A673 (cell line): ENCODE results near the gene ZNF554. TPM values are rescaled to one million over a fixed set of nuclear protein-coding genes. Genes with fewer than 3 reads are reported as not detected.

Source experiments
- BruUV-seq: library from RNA; stranded (reverse); fragments of 400-500 nt; replicated peaks from 2 replicates; lab custom pipeline; 2021; lab: Mats Ljungman, UMichigan
- CTCF ChIA-PET: fragments of 300-600 bp; sonication (Branson Sonifier 250); formaldehyde crosslinking; loops from one replicate; lab custom pipeline; 2022; ENCODE audit warnings: antibody characterized with exemption; lab: Charles Lee
- POLR2A ChIA-PET: fragments of 300-600 bp; sonication (Branson Sonifier 250); formaldehyde crosslinking; loops from one replicate; lab custom pipeline; 2022; ENCODE audit warnings: antibody characterized with exemption; ENCODE audit not compliant: low non-redundant PET; lab: Charles Lee
- DNase-seq: peaks from one replicate; pipeline ENCODE4 v3.0.0-alpha.2; 2015; ENCODE audit warnings: low spot score
- H3K27ac ChIP-seq: fragments of 200-600 bp; sonication (generic); 2 replicates; pipeline ENCODE4 v1.5.1; 2016; ENCODE audit warnings: mixed run types, low read depth, mild to moderate bottlenecking, mixed read lengths, antibody characterized with exemption, low read length; ENCODE audit not compliant: poor library complexity, severe bottlenecking
- H3K27me3 ChIP-seq: fragments of 200-600 bp; sonication (generic); replicated peaks from 2 replicates; pipeline ENCODE4 v1.6.1; 2017; ENCODE audit warnings: mixed run types, low read depth, mild to moderate bottlenecking, mixed read lengths, antibody characterized with exemption, low read length; ENCODE audit not compliant: insufficient read depth, poor library complexity
- H3K36me3 ChIP-seq: fragments of 200-600 bp; sonication (generic); 2 replicates; pipeline ENCODE4 v1.6.1; 2016; ENCODE audit warnings: mixed run types, mild to moderate bottlenecking, mixed read lengths, antibody characterized with exemption, low read length; ENCODE audit not compliant: insufficient read depth, poor library complexity, severe bottlenecking
- H3K4me1 ChIP-seq: fragments of 200-600 bp; sonication (generic); 2 replicates; pipeline ENCODE4 v1.6.1; 2017; ENCODE audit warnings: mixed run types, mild to moderate bottlenecking, mixed read lengths, antibody characterized with exemption, low read length; ENCODE audit not compliant: insufficient read depth, poor library complexity, severe bottlenecking
- H3K4me3 ChIP-seq: fragments of 200-600 bp; sonication (generic); 2 replicates; pipeline ENCODE4 v1.5.1; 2016; ENCODE audit warnings: low read depth, mixed run types, mild to moderate bottlenecking, mixed read lengths, low read length; ENCODE audit not compliant: poor library complexity, severe bottlenecking
- H3K9me3 ChIP-seq: fragments of 200-600 bp; sonication (generic); 2 replicates; pipeline ENCODE4 v1.6.1; 2016; ENCODE audit warnings: mixed run types, low read depth, mild to moderate bottlenecking, mixed read lengths, antibody characterized with exemption, low read length; ENCODE audit not compliant: poor library complexity, severe bottlenecking
- CTCF ChIP-seq: fragments of 300-800, 200-600 bp; sonication (generic); conservative IDR thresholded peaks from 2 replicates; pipeline ENCODE4 v1.5.1; 2017; ENCODE audit warnings: low read depth, mild to moderate bottlenecking, antibody characterized with exemption, low read length, moderate library complexity, mixed read lengths
- EZH2 ChIP-seq: fragments of 200-600 bp; sonication (generic); IDR thresholded peaks from 2 replicates; pipeline ENCODE4 v1.6.1; 2017; ENCODE audit warnings: borderline replicate concordance, low read depth, mild to moderate bottlenecking, mixed read lengths, antibody characterized with exemption, low read length; ENCODE audit not compliant: poor library complexity, severe bottlenecking
- intact Hi-C: fragments of 100-400 bp; cut with micrococcal nuclease; formaldehyde crosslinking; loops from one replicate; pipeline ENCODE4 v1.10.0; 2022; ENCODE audit not compliant: unreplicated experiment
- total RNA-seq: library from RNA; stranded (reverse); gene quantifications from 2 replicates; pipeline ENCODE4 v1.2.3, GENCODE V29; 2021

The ZNF554 gene
- total RNA-seq, 1 experiment from 2014 or later, result 3.5 TPM

DNA sequence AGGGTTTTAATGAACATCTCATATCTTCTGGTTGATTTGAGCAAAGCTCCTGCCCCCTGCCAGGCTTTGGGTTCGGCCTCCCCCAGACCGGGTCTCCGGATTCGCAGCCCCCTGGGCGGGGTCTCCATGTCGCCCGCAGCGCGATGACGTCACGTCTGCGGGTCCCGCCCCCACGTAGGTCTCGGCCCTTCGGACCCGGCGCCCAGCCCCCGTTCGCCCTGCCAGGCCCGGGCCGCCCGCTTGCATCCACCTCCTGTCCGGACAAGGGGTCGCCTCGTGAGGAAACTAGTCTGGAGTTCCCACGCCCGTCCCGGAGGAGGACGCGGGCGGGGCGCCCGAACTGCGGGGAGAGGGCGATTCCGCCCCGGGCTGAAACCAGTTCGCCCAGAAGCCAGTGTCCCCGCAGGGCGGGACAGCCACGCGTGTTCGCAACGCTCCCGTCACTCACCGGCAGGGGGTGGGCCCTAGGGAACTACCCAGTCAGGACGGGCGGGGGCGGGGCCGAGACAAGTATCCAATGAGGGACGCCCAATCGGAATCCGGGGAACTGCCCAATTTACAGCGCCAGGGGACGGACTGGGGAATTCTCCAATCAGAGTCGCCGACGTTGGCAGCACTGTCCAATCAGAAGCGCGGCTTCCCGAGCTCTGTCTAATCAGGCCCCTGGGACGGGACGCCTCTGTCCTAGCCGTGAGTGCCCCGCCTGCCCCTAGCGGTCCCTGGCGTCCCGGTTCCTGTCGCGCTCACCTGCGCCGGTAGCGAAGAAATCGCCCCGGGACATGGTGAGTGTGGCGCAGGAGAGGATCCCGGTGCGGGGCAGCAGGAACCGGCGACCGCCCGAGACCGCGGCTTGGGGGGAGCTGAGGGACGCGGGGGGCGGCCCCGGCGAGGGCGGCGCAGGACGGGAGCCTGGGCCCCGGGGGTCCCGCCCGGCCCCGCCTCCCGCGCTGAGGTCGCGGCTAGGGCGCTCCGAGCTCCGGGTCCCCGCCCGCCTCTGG is 21.4 kb downstream of the ZNF554 start, which contains the start of gene ZNF555:
Gene ZNF555, plus strand, starts transcription at position 682 of the 998 bp plus-strand sequence. Its CDS starts 98 bp downstream, at position 780.
- ChIA-PET POLR2A (interaction anchor here (0.7 kb wide), 1 partner anchor 18 kb away, joined by 3 read pairs; no protein-coding TSS in a partner anchor), CTCF (interaction anchor here (0.7 kb wide), 1 partner anchor 223 kb away, joined by 3 read pairs; no protein-coding TSS in a partner anchor)
- peak; percentile 100 for DNase-seq
- Histone ChIP-seq H3K36me3 (no peaks in the 10 kb centered on the region), H3K4me1 (no peaks in the 10 kb centered on the region), H3K27me3 (no peaks in the 10 kb centered on the region), H3K9me3 (peaks cover 18% of the 10 kb centered on the region), H3K4me3 (peak within 1 kb of the TSS; percentile 74), H3K27ac (peak within 1 kb of the TSS; percentile 95)
- BruUV-seq, result no TSS peak
- intact Hi-C loops, result no loop called here
- TF ChIP-seq CTCF, result peak; percentile 40
- no peak for TF ChIP-seq EZH2

DNA sequence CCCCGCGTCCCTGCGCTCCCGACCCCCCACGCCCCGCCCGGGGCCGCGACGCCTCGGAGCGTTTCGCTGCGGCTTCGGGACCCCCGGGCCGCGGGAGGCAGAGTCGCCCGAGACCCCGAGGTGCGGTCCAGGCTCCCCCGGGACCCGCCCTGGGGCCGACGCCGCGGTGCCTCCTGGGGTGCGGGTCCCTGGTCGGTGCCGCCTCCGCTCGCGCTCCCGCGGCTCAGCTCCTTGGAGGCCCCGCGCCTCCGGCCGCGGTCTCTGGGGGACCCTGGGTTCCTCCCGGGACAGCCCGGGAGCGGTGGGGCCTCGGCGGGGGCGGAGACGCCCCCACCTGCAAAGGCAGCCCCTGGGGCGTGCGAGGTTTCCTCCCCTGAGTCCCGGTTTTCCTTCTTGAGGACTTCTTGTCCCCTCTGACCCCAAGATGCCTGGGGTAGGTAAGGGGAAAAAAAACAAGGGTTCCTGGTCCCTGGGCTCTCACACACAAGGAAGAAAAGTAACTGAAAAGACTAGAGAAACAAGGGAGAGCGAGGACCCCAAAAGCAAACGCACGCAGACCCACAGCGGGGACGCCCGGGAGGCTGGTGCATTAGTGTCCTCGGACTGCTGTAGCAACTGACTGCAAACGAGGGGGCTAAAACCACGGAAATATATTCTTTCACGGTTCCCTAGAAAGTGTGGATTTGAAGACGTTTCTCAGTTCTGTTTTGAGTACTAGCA is 22.3 kb downstream of the ZNF554 start:
- no TSS peak for BruUV-seq
- POLR2A ChIA-PET, result no interaction called here
- CTCF ChIA-PET, result no interaction called here
- intact Hi-C loops, result no loop called here
- H3K4me3 ChIP-seq, result peak overlapping the region; percentile 74
- no peaks in the 10 kb centered on the region for H3K36me3 ChIP-seq
- H3K9me3 ChIP-seq, result peaks cover 10% of the 10 kb centered on the region
- no peaks in the 10 kb centered on the region for H3K27me3 ChIP-seq
- H3K4me1 ChIP-seq, result no peaks in the 10 kb centered on the region
- H3K27ac ChIP-seq, result peak overlapping the region; percentile 95
- TF ChIP-seq EZH2, result no peak
- TF ChIP-seq CTCF, result no peak
- no peak for DNase-seq

DNA sequence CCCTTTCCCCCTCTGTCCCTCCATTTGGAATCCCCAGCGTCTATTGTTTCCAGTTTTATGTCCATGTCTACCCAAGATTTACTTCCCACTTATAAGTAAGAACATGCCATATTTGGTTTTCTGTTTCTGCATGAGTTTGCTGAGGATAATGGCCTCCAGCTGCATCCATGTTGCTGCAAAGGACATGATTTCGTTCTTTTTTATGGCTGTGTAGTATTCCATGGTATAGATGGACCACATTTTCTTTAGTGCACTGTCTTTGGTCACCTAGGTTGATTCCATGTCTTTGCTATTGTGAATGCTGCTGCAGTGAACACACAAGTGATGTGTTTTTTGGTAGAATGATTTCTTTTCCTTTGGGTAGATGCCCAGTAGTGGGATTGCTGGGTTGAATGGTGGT is 25.4 kb downstream of the ZNF554 start:
- intact Hi-C loops, result no loop called here
- H3K4me1 ChIP-seq, result no peaks in the 10 kb centered on the region
- TF ChIP-seq CTCF (no peak), EZH2 (no peak)
- no TSS peak for BruUV-seq
- H3K4me3 ChIP-seq, result no peak overlapping the region
- no peaks in the 10 kb centered on the region for H3K36me3 ChIP-seq
- no peaks in the 10 kb centered on the region for H3K27me3 ChIP-seq
- CTCF ChIA-PET, result no interaction called here
- no peak for DNase-seq
- POLR2A ChIA-PET, result no interaction called here
- H3K27ac ChIP-seq, result no peak overlapping the region
- peaks cover 8% of the 10 kb centered on the region for H3K9me3 ChIP-seq
